GM12878 (cell line): Measurements from ENCODE around the gene FUBP3.

ENCODE experiments used
- BACH1 ChIP-seq: fragments of 450-650 bp; IDR thresholded peaks from 2 replicates; pipeline ENCODE4 v1.6.1; 2017; ENCODE audit warnings: mild to moderate bottlenecking, borderline replicate concordance
- FOS ChIP-seq: IDR thresholded peaks from 3 replicates; pipeline ENCODE4 v1.6.1; 2011; ENCODE audit warnings: borderline replicate concordance; ENCODE audit not compliant: insufficient read length; ENCODE audit errors: extremely low read depth
- GABPA ChIP-seq: IDR thresholded peaks from 2 replicates; pipeline ENCODE4 v1.6.1; 2014; ENCODE audit warnings: antibody characterized with exemption, low read depth, mild to moderate bottlenecking, inconsistent platforms
- LARP7 ChIP-seq: fragments of 450-650 bp; IDR thresholded peaks from 2 replicates; pipeline ENCODE4 v1.6.1; 2017; ENCODE audit warnings: mild to moderate bottlenecking
- MAX ChIP-seq: IDR thresholded peaks from 2 replicates; pipeline ENCODE4 v1.6.1; 2012; ENCODE audit warnings: low read depth, low read length, improper control_type of control experiment
- POLR2A ChIP-seq: IDR thresholded peaks from 2 replicates; pipeline ENCODE4 v1.6.1; 2011; ENCODE audit warnings: low read depth, mild to moderate bottlenecking, low read length
- POLR2AphosphoS5 ChIP-seq: IDR thresholded peaks from 2 replicates; pipeline ENCODE4 v1.6.1; 2011; ENCODE audit warnings: mild to moderate bottlenecking, low read length, inconsistent platforms
- REST ChIP-seq: IDR thresholded peaks from 2 replicates; pipeline ENCODE4 v1.6.1; 2012; ENCODE audit warnings: mild to moderate bottlenecking, low read depth, low read length
- TARDBP ChIP-seq: IDR thresholded peaks from 2 replicates; pipeline ENCODE4 v1.6.1; 2016; ENCODE audit warnings: borderline replicate concordance
- USF2 ChIP-seq: IDR thresholded peaks from 2 replicates; pipeline ENCODE4 v1.6.1; 2011; ENCODE audit warnings: low read depth, low read length, improper control_type of control experiment, borderline replicate concordance
- YY1 ChIP-seq: IDR thresholded peaks from 2 replicates; pipeline ENCODE4 v1.6.1; 2011; ENCODE audit warnings: low read depth, mild to moderate bottlenecking, low read length
- ZBTB33 ChIP-seq: fragments of 450-650 bp; IDR thresholded peaks from 2 replicates; pipeline ENCODE4 v1.6.1; 2017; ENCODE audit warnings: mild to moderate bottlenecking

- no peak for TF ChIP-seq POLR2AphosphoS5
- no peak for TF ChIP-seq USF2
- TF ChIP-seq YY1, result no peak
- no peak for TF ChIP-seq ZBTB33
- TF ChIP-seq TARDBP, result no peak
- no peak for TF ChIP-seq BACH1
- TF ChIP-seq POLR2A, result no peak
- TF ChIP-seq FOS, result no peak
- TF ChIP-seq REST, result no peak
- no peak for TF ChIP-seq GABPA
- no peak for TF ChIP-seq MAX
- no peak for TF ChIP-seq LARP7
Observed at GRCh38 chr9:130543368-130543767, 36.0 kb upstream of the FUBP3 start.
